GM12892 (cell line): ENCODE data around the gene TBC1D23.
"Not testable (repeated sequence)": the region's sequence is repeated elsewhere in the genome, so short reads cannot be mapped to it uniquely, and the experiment has no call there.

Experiments
- DNase-seq: peaks from one replicate; pipeline ENCODE4 v3.0.0; 2011; ENCODE audit not compliant: insufficient read length
- FAIRE-seq: peaks from 2 replicates; lab custom pipeline; 2011; peaks lifted over from hg19 to GRCh38; lab: Jason Lieb, UNC
- POLR2A ChIP-seq: IDR thresholded peaks from 2 replicates; pipeline ENCODE4 v1.6.1; 2011; ENCODE audit warnings: low read depth, low read length, control low read depth
- POLR2AphosphoS5 ChIP-seq: IDR thresholded peaks from 2 replicates; pipeline ENCODE4 v1.6.1; 2011; ENCODE audit warnings: low read depth, low read length, control low read depth
- TAF1 ChIP-seq: IDR thresholded peaks from 2 replicates; pipeline ENCODE4 v1.6.1; 2011; ENCODE audit warnings: low read depth, mild to moderate bottlenecking, control low read depth, low read length, borderline replicate concordance

TBC1D23 gene

GRCh38 chr3:100230710-100231109 lies 30.1 kb upstream of the TBC1D23 start:
- DNase-seq (no peak), FAIRE-seq (no peak)
- TF ChIP-seq POLR2AphosphoS5: no peak
- no peak for TF ChIP-seq TAF1
- TF ChIP-seq POLR2A: no peak

- TF ChIP-seq TAF1: no peak
- TF ChIP-seq POLR2A: no peak
- no peak for TF ChIP-seq POLR2AphosphoS5
- DNase-seq (no peak), FAIRE-seq (no peak)
These were observed 29.1 kb upstream of the TBC1D23 start for GRCh38 chr3:100231668-100232067.

GRCh38 chr3:100234364-100234763 lies 26.4 kb upstream of the TBC1D23 start:
- FAIRE-seq (no peak), DNase-seq (no peak)
- TF ChIP-seq TAF1 (no peak), POLR2A (no peak), POLR2AphosphoS5 (no peak)

GRCh38 chr3:100238599-100238998 lies 22.2 kb upstream of the TBC1D23 start:
- no peak for TF ChIP-seq POLR2AphosphoS5
- TF ChIP-seq POLR2A: no peak
- no peak for TF ChIP-seq TAF1
- no peak for FAIRE-seq
- no peak for DNase-seq

- DNase-seq, FAIRE-seq: not testable (repeated sequence)
These were observed 18.3 kb upstream of the TBC1D23 start for GRCh38 chr3:100242471-100242870.

GRCh38 chr3:100244264-100244663 lies 16.5 kb upstream of the TBC1D23 start:
- no peak for TF ChIP-seq TAF1
- no peak for TF ChIP-seq POLR2AphosphoS5
- no peak for TF ChIP-seq POLR2A
- DNase-seq: no peak
- no peak for FAIRE-seq

GRCh38 chr3:100245136-100245535 lies 15.7 kb upstream of the TBC1D23 start:
- FAIRE-seq (no peak), DNase-seq (no peak)
- TF ChIP-seq POLR2AphosphoS5: no peak
- no peak for TF ChIP-seq POLR2A
- TF ChIP-seq TAF1: no peak

GRCh38 chr3:100245927-100246326 lies 14.9 kb upstream of the TBC1D23 start:
- no peak for FAIRE-seq
- TF ChIP-seq TAF1 (no peak), POLR2A (no peak), POLR2AphosphoS5 (no peak)
- no peak for DNase-seq

GRCh38 chr3:100246999-100247398 lies 13.8 kb upstream of the TBC1D23 start:
- no peak for TF ChIP-seq POLR2A
- no peak for TF ChIP-seq TAF1
- no peak for TF ChIP-seq POLR2AphosphoS5
- DNase-seq: no peak
- no peak for FAIRE-seq

GRCh38 chr3:100252001-100252400 lies 8.8 kb upstream of the TBC1D23 start:
- DNase-seq (no peak), FAIRE-seq (no peak)
- TF ChIP-seq POLR2A (no peak), TAF1 (no peak), POLR2AphosphoS5 (no peak)

GRCh38 chr3:100254168-100254777 lies 6.5 kb upstream of the TBC1D23 start:
- no peak for DNase-seq
- TF ChIP-seq TAF1 (no peak), POLR2AphosphoS5 (no peak), POLR2A (no peak)
- no peak for FAIRE-seq

GRCh38 chr3:100256731-100257151 lies 4.1 kb upstream of the TBC1D23 start:
- TF ChIP-seq POLR2AphosphoS5 (no peak), TAF1 (no peak), POLR2A (no peak)

More at GRCh38 chr3:100256731-100257151, 4.1 kb upstream of the TBC1D23 start:
- DNase-seq: no peak
- FAIRE-seq: no peak
